CD14-positive monocyte (primary cell): ENCODE results near the gene PAQR9. TPM values are rescaled to one million over a fixed set of nuclear protein-coding genes. Genes with fewer than 3 reads are reported as not detected.

Experiments used
- DNase-seq, 3 donors: peaks; one replicate each; pipeline ENCODE4 v3.0.0-alpha.2; 2011 to 2022
- H2AFZ ChIP-seq: 2 replicates; pipeline ENCODE4 v1.6.0; 2012; ENCODE audit warnings: mild to moderate bottlenecking, low read depth, low read length, inconsistent platforms; ENCODE audit not compliant: insufficient read depth, poor library complexity, severe bottlenecking
- H3K27ac ChIP-seq, 2 donors: 1 replicate in 1 of 2; 2 replicates in 1 of 2; pipeline ENCODE4 v1.5.1; 2012 to 2013; ENCODE audit warnings: low read length in 2 of 2, control low read depth in 1 of 2, inconsistent platforms in 1 of 2, low read depth in 1 of 2, mild to moderate bottlenecking in 1 of 2
- H3K27me3 ChIP-seq, 2 donors: one replicate each; pipeline versions ENCODE4 v1.6.0 to v1.6.1; 2011 to 2013; ENCODE audit warnings: low read length in 2 of 2; ENCODE audit not compliant: control insufficient read depth in 2 of 2, insufficient read depth in 2 of 2
- H3K36me3 ChIP-seq, 2 donors: replicated peaks in 1 of 2; 1 replicate in 1 of 2; 2 replicates in 1 of 2; pipeline versions ENCODE4 v1.5.1 to v1.6.1; 2012 to 2013; ENCODE audit warnings: low read length in 2 of 2, control low read depth in 1 of 2, inconsistent platforms in 1 of 2, mild to moderate bottlenecking in 1 of 2; ENCODE audit not compliant: insufficient read depth in 2 of 2, control insufficient read depth in 1 of 2
- H3K4me1 ChIP-seq, 2 donors: 1 replicate in 1 of 2; 2 replicates in 1 of 2; pipeline versions ENCODE4 v1.5.1 to v1.6.1; 2012 to 2013; ENCODE audit warnings: low read length in 2 of 2, control low read depth in 1 of 2, inconsistent platforms in 1 of 2, mild to moderate bottlenecking in 1 of 2, moderate library complexity in 1 of 2; ENCODE audit not compliant: insufficient read depth in 2 of 2, control insufficient read depth in 1 of 2
- H3K4me2 ChIP-seq: replicated peaks from 2 replicates; pipeline ENCODE3; 2012; ENCODE audit warnings: low read length, moderate library complexity, mild to moderate bottlenecking; ENCODE audit not compliant: poor library complexity, severe bottlenecking; ENCODE audit errors: extremely low read depth
- H3K4me3 ChIP-seq, 3 experiments: fragments of 200-600 bp in 1 of 3; sonication (generic) in 1 of 3; replicated peaks in 1 of 3; 1 replicate in 2 of 3; 2 replicates in 1 of 3; pipeline ENCODE4 v1.5.1; 2011 to 2013; ENCODE audit warnings: low read length in 3 of 3, mild to moderate bottlenecking in 3 of 3, control low read depth in 2 of 3, low read depth in 2 of 3, inconsistent platforms in 1 of 3, moderate library complexity in 1 of 3
- H3K79me2 ChIP-seq: 2 replicates; pipeline ENCODE4 v1.6.0; 2012; ENCODE audit warnings: mild to moderate bottlenecking, control low read depth, inconsistent platforms, low read length, moderate library complexity; ENCODE audit not compliant: insufficient read depth
- H3K9ac ChIP-seq: 2 replicates; pipeline ENCODE4 v1.6.0; 2017; ENCODE audit warnings: low read length, mild to moderate bottlenecking; ENCODE audit not compliant: insufficient read depth, poor library complexity, severe bottlenecking
- H3K9me3 ChIP-seq, 2 donors: replicated peaks in 1 of 2; 1 replicate in 1 of 2; 2 replicates in 1 of 2; pipeline versions ENCODE4 v1.5.1 to v1.6.1; 2012 to 2013; ENCODE audit warnings: low read length in 2 of 2, control low read depth in 1 of 2; ENCODE audit not compliant: control insufficient read depth in 1 of 2, insufficient read depth in 1 of 2
- H4K20me1 ChIP-seq: 2 replicates; pipeline ENCODE4 v1.6.0; 2012; ENCODE audit warnings: mild to moderate bottlenecking, low read length, control low read depth, moderate library complexity; ENCODE audit not compliant: insufficient read depth
- H3K27ac Mint-ChIP-seq, 7 donors: one replicate each; pipeline ENCODE4 v1.8.0; 2020; ENCODE audit warnings: mild to moderate bottlenecking in 7 of 7, mixed read lengths in 7 of 7, moderate library complexity in 6 of 7, inconsistent platforms in 2 of 7
- H3K27me3 Mint-ChIP-seq, 3 donors: one replicate each; pipeline ENCODE4 v1.8.0; 2021 to 2022; ENCODE audit warnings: low read depth in 3 of 3, mild to moderate bottlenecking in 3 of 3, mixed read lengths in 3 of 3, moderate library complexity in 3 of 3, inconsistent platforms in 1 of 3
- H3K36me3 Mint-ChIP-seq, 2 donors: one replicate each; pipeline ENCODE4 v1.8.0; 2020; ENCODE audit warnings: mixed read lengths in 2 of 2, inconsistent platforms in 1 of 2, mild to moderate bottlenecking in 1 of 2
- H3K4me1 Mint-ChIP-seq: one replicate; pipeline ENCODE4 v1.8.0; 2020; ENCODE audit warnings: mild to moderate bottlenecking, mixed read lengths
- H3K4me3 Mint-ChIP-seq, 2 donors: one replicate each; pipeline ENCODE4 v1.8.0; 2020; ENCODE audit warnings: mild to moderate bottlenecking in 2 of 2, mixed read lengths in 2 of 2, moderate library complexity in 1 of 2
- H3K9me3 Mint-ChIP-seq, 7 donors: one replicate each; pipeline ENCODE4 v1.8.0; 2020 to 2022; ENCODE audit warnings: mixed read lengths in 7 of 7, mild to moderate bottlenecking in 6 of 7, moderate library complexity in 6 of 7, inconsistent platforms in 2 of 7
- CTCF ChIP-seq: fragments of 200-600 bp; IDR thresholded peaks from one replicate; pipeline ENCODE4 v1.8.0; 2022; ENCODE audit warnings: antibody characterized with exemption, mild to moderate bottlenecking
- WGBS: methylation state at CpG from one replicate; pipeline ENCODE4 v1.1.5; 2013; ENCODE audit warnings: missing lambda C conversion rate; ENCODE audit not compliant: insufficient coverage; 5-methylcytosine and 5-hydroxymethylcytosine counted together
- intact Hi-C, 2 donors: fragments of 100-400 bp; cut with micrococcal nuclease; formaldehyde crosslinking; loops; one replicate each; pipeline versions ENCODE4 v1.15.0 to v1.15.1; 2023
- polyA minus RNA-seq: library from RNA; depleted of rRNA, polyadenylated mRNA; stranded (reverse); fragments of >200 nt; gene quantifications from 2 replicates; pipeline ENCODE4 v1.2.3, GENCODE V29; 2012
- polyA plus RNA-seq, 3 donors: library from polyadenylated mRNA; depleted of rRNA in 1 of 3; unstranded in 2 of 3; stranded (reverse) in 1 of 3; fragments of 300-500 nt in 2 of 3; fragments of >200 nt in 1 of 3; fragmentation: Illumina TruSeq in 2 of 3; gene quantifications; 1 replicate in 2 of 3; 2 replicates in 1 of 3; pipeline ENCODE4 v1.2.3, GENCODE V29; 2012 to 2021
- total RNA-seq, 12 experiments: library from RNA in 1 of 12; stranded (reverse) in 1 of 12; fragments of 120-200 nt in 1 of 12; gene quantifications; one replicate each; pipeline ENCODE4 v1.2.4 and lab custom pipeline; 2013 to 2026; ENCODE audit warnings: mixed read lengths in 6 of 12, inconsistent platforms in 1 of 12

Gene PAQR9
- 0.06 TPM for total RNA-seq (2013)
- polyA plus RNA-seq (not detected), polyA minus RNA-seq (0.14 TPM in 1 of 2 replicates, not detected in the other), total RNA-seq (lab: John Stamatoyannopoulos, UW) (0 to 2.3 (median 0.08) reads per million in 11 experiments)

- Mint-ChIP-seq H3K9me3 (peaks cover 0 to 17% (median 15%) of the 10 kb centered on the region in 7 donors), H3K4me1 (peaks cover 19% of the 10 kb centered on the region), H3K27ac (peak within 1 kb of the TSS in 2 of 7 donors; percentile 26 to 36), H3K27me3 (peaks cover 55 to 75% (median 71%) of the 10 kb centered on the region in 3 donors), H3K36me3 (peaks cover 12 to 13% of the 10 kb centered on the region in 2 donors), H3K4me3 (peak within 1 kb of the TSS; percentile 62 to 91)
- Histone ChIP-seq H3K4me2 (peak within 1 kb of the TSS; percentile 71), H3K4me3 (peak within 1 kb of the TSS in 2 of 3 experiments; percentile 39 to 63), H4K20me1 (no peaks in the 10 kb centered on the region), H2AFZ (peak within 1 kb of the TSS; percentile 21), H3K4me1 (peaks cover 7 to 13% of the 10 kb centered on the region in 2 donors), H3K9me3 (peaks cover 0 to 12% of the 10 kb centered on the region in 2 donors), H3K79me2 (no peaks in the 10 kb centered on the region), H3K27me3 (peaks cover 54 to 64% of the 10 kb centered on the region in 2 donors), H3K9ac (no peak within 1 kb of the TSS), H3K27ac (no peak within 1 kb of the TSS), H3K36me3 (no peaks in the 10 kb centered on the region)
- DNase-seq: no peak
- TF ChIP-seq CTCF: no peak
- intact Hi-C loops: no loop called here
- WGBS: 4% methylated on average over 90 of the region's 117 CpGs
Measured at GRCh38 chr3:142963516-142964448, at the start of gene PAQR9. PAQR9 (minus strand) TSS chr3:142963674; CDS start chr3:142963336, 338 bp downstream.

- Histone ChIP-seq H3K4me2 (no peak overlapping the region), H3K4me3 (no peak overlapping the region), H2AFZ (no peak overlapping the region), H3K4me1 (no peaks in the 10 kb centered on the region), H3K27me3 (no peaks in the 10 kb centered on the region), H3K9ac (no peak overlapping the region), H3K79me2 (peaks cover 80% of the 10 kb centered on the region), H3K36me3 (peaks cover 20 to 51% of the 10 kb centered on the region in 2 donors), H3K27ac (no peak overlapping the region), H3K9me3 (no peaks in the 10 kb centered on the region), H4K20me1 (peaks cover 68% of the 10 kb centered on the region)
- no peak for DNase-seq
- no peak overlapping the region for H3K4me3 Mint-ChIP-seq
- no CpG with 5 or more reads among the region's 3 CpGs for WGBS
- TF ChIP-seq CTCF: no peak
- peaks cover 23 to 35% of the 10 kb centered on the region in 2 donors for H3K36me3 Mint-ChIP-seq
- no peaks in the 10 kb centered on the region for H3K27me3 Mint-ChIP-seq
- H3K9me3 Mint-ChIP-seq: peaks cover 0 to 2% (median 0%) of the 10 kb centered on the region in 7 donors
- peaks cover 19% of the 10 kb centered on the region for H3K4me1 Mint-ChIP-seq
- intact Hi-C loops: no loop called here
- peak overlapping the region in 1 of 7 donors; percentile 20 for H3K27ac Mint-ChIP-seq
Measured at GRCh38 chr3:143011705-143012104, 48.2 kb upstream of the PAQR9 start.
